KMS-11 (cell line): ENCODE data around the gene NEK11.

Experiments used
- H2AFZ ChIP-seq: fragments of 200-600 bp; sonication (generic); 2 replicates; pipeline ENCODE4 v1.6.1; 2016; ENCODE audit warnings: antibody characterized with exemption, mixed run types, low read depth
- H3K27ac ChIP-seq: fragments of 200-600 bp; sonication (generic); 2 replicates; pipeline ENCODE4 v1.6.1; 2016; ENCODE audit warnings: mild to moderate bottlenecking, mixed run types
- H3K27me3 ChIP-seq: fragments of 200-600 bp; sonication (generic); 2 replicates; pipeline ENCODE4 v1.6.1; 2017; ENCODE audit warnings: mild to moderate bottlenecking, low read depth, mixed run types, moderate library complexity; ENCODE audit not compliant: insufficient read depth
- H3K36me3 ChIP-seq: fragments of 200-600 bp; sonication (generic); 2 replicates; pipeline ENCODE4 v1.6.1; 2017; ENCODE audit warnings: mild to moderate bottlenecking, mixed run types; ENCODE audit not compliant: insufficient read depth
- H3K4me1 ChIP-seq: fragments of 200-600 bp; sonication (generic); 2 replicates; pipeline ENCODE4 v1.6.1; 2016; ENCODE audit warnings: mild to moderate bottlenecking, low read depth, mixed run types; ENCODE audit not compliant: poor library complexity, severe bottlenecking
- H3K4me2 ChIP-seq: fragments of 200-600 bp; sonication (generic); 2 replicates; pipeline ENCODE4 v1.7.0; 2016; ENCODE audit warnings: mild to moderate bottlenecking, mixed run types
- H3K4me3 ChIP-seq: fragments of 200-600 bp; sonication (generic); IDR thresholded peaks from 2 replicates; pipeline ENCODE4 v1.6.1; 2017; ENCODE audit warnings: low read depth, low read length, mixed read lengths; ENCODE audit not compliant: insufficient read depth
- H3K79me2 ChIP-seq: fragments of 200-600 bp; sonication (generic); 2 replicates; pipeline ENCODE4 v1.6.1; 2016; ENCODE audit warnings: low read depth, mixed run types; ENCODE audit not compliant: insufficient read depth
- H3K9ac ChIP-seq: fragments of 200-600 bp; sonication (generic); 2 replicates; pipeline ENCODE4 v1.6.1; 2016; ENCODE audit warnings: mild to moderate bottlenecking, mixed run types
- H4K20me1 ChIP-seq: fragments of 200-600 bp; sonication (generic); 2 replicates; pipeline ENCODE4 v1.6.1; 2016; ENCODE audit warnings: mild to moderate bottlenecking, mixed run types; ENCODE audit not compliant: insufficient read depth
- CTCF ChIP-seq: fragments of 200-600 bp; sonication (generic); conservative IDR thresholded peaks from 2 replicates; pipeline ENCODE4 v1.6.1; 2017; ENCODE audit warnings: low read depth, mild to moderate bottlenecking, antibody characterized with exemption, low read length, moderate library complexity, mixed read lengths

The NEK11 gene

GRCh38 chr3:131125684-131126083 lies 99.0 kb downstream of the NEK11 start:
- no peak for TF ChIP-seq CTCF
- H3K36me3 ChIP-seq: no peaks in the 10 kb centered on the region
- no peaks in the 10 kb centered on the region for H3K4me1 ChIP-seq
- H3K4me3 ChIP-seq: no peak overlapping the region
- no peaks in the 10 kb centered on the region for H4K20me1 ChIP-seq
- no peaks in the 10 kb centered on the region for H3K27me3 ChIP-seq
- H3K27ac ChIP-seq: no peak overlapping the region
- no peaks in the 10 kb centered on the region for H3K79me2 ChIP-seq
- H3K4me2 ChIP-seq: no peak overlapping the region
- H2AFZ ChIP-seq: no peak overlapping the region
- H3K9ac ChIP-seq: no peak overlapping the region

GRCh38 chr3:131140891-131141290 lies 114.2 kb downstream of the NEK11 start:
- Histone ChIP-seq H3K9ac (no peak overlapping the region), H3K4me2 (no peak overlapping the region), H2AFZ (no peak overlapping the region), H3K36me3 (no peaks in the 10 kb centered on the region), H3K27ac (no peak overlapping the region), H3K27me3 (no peaks in the 10 kb centered on the region), H3K4me3 (no peak overlapping the region), H4K20me1 (no peaks in the 10 kb centered on the region), H3K79me2 (no peaks in the 10 kb centered on the region), H3K4me1 (no peaks in the 10 kb centered on the region)
- TF ChIP-seq CTCF: no peak

GRCh38 chr3:131141770-131142169 lies 115.1 kb downstream of the NEK11 start:
- Histone ChIP-seq H3K9ac (no peak overlapping the region), H4K20me1 (no peaks in the 10 kb centered on the region), H3K79me2 (no peaks in the 10 kb centered on the region), H3K27ac (no peak overlapping the region), H3K36me3 (no peaks in the 10 kb centered on the region), H3K4me2 (no peak overlapping the region), H3K4me1 (no peaks in the 10 kb centered on the region), H2AFZ (no peak overlapping the region), H3K4me3 (no peak overlapping the region), H3K27me3 (no peaks in the 10 kb centered on the region)
- TF ChIP-seq CTCF: no peak

GRCh38 chr3:131142580-131142979 lies 115.9 kb downstream of the NEK11 start:
- Histone ChIP-seq H3K36me3 (no peaks in the 10 kb centered on the region), H3K4me1 (no peaks in the 10 kb centered on the region), H3K79me2 (no peaks in the 10 kb centered on the region), H4K20me1 (no peaks in the 10 kb centered on the region), H3K4me2 (no peak overlapping the region), H3K27me3 (no peaks in the 10 kb centered on the region), H2AFZ (no peak overlapping the region), H3K9ac (no peak overlapping the region), H3K4me3 (no peak overlapping the region), H3K27ac (no peak overlapping the region)
- no peak for TF ChIP-seq CTCF

- Histone ChIP-seq H3K36me3 (no peaks in the 10 kb centered on the region), H3K27ac (no peak overlapping the region), H3K79me2 (no peaks in the 10 kb centered on the region), H3K9ac (no peak overlapping the region), H3K27me3 (no peaks in the 10 kb centered on the region), H2AFZ (no peak overlapping the region), H3K4me3 (no peak overlapping the region), H4K20me1 (no peaks in the 10 kb centered on the region), H3K4me1 (no peaks in the 10 kb centered on the region), H3K4me2 (no peak overlapping the region)
- TF ChIP-seq CTCF: no peak
These were observed 117.1 kb downstream of the NEK11 start for GRCh38 chr3:131143802-131144201.
